Neural cell (in vitro differentiated cells): ENCODE data around the gene REL.

Experiments used
- EP300 ChIP-seq: fragments of 450-650 bp; conservative IDR thresholded peaks from 2 replicates; pipeline ENCODE4 v1.6.1; 2014; ENCODE audit warnings: antibody characterized with exemption, mild to moderate bottlenecking, moderate library complexity; ENCODE audit not compliant: poor library complexity, severe bottlenecking
- EZH2 ChIP-seq: fragments of 200-600, 300-800 bp; shearing (Covaris generic), sonication (generic); IDR thresholded peaks from 2 replicates; pipeline ENCODE4 v1.6.1; 2014; ENCODE audit warnings: antibody characterized with exemption, low read length, borderline replicate concordance, mild to moderate bottlenecking; ENCODE audit not compliant: insufficient read depth, poor library complexity, severe bottlenecking
- MXI1 ChIP-seq: fragments of 450-650 bp; conservative IDR thresholded peaks from 2 replicates; pipeline ENCODE4 v1.6.1; 2014; ENCODE audit warnings: antibody characterized with exemption, mild to moderate bottlenecking; ENCODE audit not compliant: poor library complexity, severe bottlenecking
- POLR2AphosphoS5 ChIP-seq: IDR thresholded peaks from 2 replicates; pipeline ENCODE4 v1.6.1; 2012
- RAD21 ChIP-seq: fragments of 450-650 bp; conservative IDR thresholded peaks from 2 replicates; pipeline ENCODE4 v1.6.1; 2014; ENCODE audit warnings: antibody characterized with exemption, mild to moderate bottlenecking, moderate library complexity
- SMC3 ChIP-seq: fragments of 450-650 bp; conservative IDR thresholded peaks from 2 replicates; pipeline ENCODE4 v1.6.1; 2014; ENCODE audit warnings: antibody characterized with exemption, mild to moderate bottlenecking, moderate library complexity; ENCODE audit not compliant: poor library complexity
- TAF1 ChIP-seq: IDR thresholded peaks from 2 replicates; pipeline ENCODE4 v1.6.1; 2012; ENCODE audit warnings: low read depth
- TF ChIP-seq, protein P1 (sequence below): fragments of 450-650 bp; IDR thresholded peaks from 2 replicates; pipeline ENCODE4 v1.5.1; 2014; ENCODE audit warnings: antibody characterized with exemption, mild to moderate bottlenecking, moderate library complexity; ENCODE audit not compliant: poor library complexity, severe bottlenecking
- TF ChIP-seq, protein P2 (sequence below): IDR thresholded peaks from 2 replicates; pipeline ENCODE4 v1.6.1; 2012; ENCODE audit warnings: borderline replicate concordance

DNA sequence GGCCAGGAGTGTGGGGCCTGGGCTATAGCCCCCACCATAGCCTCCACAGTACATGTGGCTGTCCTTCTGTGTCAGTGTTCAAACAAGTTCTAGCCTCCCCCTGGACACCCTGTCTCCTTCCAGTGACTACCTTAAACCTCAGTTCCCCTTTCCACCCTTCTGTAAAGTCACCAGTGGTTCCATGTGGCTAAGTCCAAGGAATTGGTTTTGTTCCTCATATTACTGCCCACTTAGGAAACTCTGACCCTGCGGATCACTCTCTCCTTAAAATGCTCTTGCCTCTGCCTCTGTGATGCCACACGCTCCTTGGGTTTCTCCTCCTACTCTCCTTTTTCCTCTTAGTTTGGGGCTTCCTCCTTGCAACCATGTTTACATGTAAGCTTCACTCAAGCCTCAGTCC, 27.8 kb upstream of the REL start:
- TF ChIP-seq, protein P1, sequence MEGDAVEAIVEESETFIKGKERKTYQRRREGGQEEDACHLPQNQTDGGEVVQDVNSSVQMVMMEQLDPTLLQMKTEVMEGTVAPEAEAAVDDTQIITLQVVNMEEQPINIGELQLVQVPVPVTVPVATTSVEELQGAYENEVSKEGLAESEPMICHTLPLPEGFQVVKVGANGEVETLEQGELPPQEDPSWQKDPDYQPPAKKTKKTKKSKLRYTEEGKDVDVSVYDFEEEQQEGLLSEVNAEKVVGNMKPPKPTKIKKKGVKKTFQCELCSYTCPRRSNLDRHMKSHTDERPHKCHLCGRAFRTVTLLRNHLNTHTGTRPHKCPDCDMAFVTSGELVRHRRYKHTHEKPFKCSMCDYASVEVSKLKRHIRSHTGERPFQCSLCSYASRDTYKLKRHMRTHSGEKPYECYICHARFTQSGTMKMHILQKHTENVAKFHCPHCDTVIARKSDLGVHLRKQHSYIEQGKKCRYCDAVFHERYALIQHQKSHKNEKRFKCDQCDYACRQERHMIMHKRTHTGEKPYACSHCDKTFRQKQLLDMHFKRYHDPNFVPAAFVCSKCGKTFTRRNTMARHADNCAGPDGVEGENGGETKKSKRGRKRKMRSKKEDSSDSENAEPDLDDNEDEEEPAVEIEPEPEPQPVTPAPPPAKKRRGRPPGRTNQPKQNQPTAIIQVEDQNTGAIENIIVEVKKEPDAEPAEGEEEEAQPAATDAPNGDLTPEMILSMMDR, result no peak
- TF ChIP-seq EP300, result no peak
- TF ChIP-seq RAD21, result no peak
- TF ChIP-seq EZH2, result no peak
- TF ChIP-seq TAF1, result no peak
- no peak for TF ChIP-seq MXI1
- TF ChIP-seq POLR2AphosphoS5, result no peak
- TF ChIP-seq, protein P2, sequence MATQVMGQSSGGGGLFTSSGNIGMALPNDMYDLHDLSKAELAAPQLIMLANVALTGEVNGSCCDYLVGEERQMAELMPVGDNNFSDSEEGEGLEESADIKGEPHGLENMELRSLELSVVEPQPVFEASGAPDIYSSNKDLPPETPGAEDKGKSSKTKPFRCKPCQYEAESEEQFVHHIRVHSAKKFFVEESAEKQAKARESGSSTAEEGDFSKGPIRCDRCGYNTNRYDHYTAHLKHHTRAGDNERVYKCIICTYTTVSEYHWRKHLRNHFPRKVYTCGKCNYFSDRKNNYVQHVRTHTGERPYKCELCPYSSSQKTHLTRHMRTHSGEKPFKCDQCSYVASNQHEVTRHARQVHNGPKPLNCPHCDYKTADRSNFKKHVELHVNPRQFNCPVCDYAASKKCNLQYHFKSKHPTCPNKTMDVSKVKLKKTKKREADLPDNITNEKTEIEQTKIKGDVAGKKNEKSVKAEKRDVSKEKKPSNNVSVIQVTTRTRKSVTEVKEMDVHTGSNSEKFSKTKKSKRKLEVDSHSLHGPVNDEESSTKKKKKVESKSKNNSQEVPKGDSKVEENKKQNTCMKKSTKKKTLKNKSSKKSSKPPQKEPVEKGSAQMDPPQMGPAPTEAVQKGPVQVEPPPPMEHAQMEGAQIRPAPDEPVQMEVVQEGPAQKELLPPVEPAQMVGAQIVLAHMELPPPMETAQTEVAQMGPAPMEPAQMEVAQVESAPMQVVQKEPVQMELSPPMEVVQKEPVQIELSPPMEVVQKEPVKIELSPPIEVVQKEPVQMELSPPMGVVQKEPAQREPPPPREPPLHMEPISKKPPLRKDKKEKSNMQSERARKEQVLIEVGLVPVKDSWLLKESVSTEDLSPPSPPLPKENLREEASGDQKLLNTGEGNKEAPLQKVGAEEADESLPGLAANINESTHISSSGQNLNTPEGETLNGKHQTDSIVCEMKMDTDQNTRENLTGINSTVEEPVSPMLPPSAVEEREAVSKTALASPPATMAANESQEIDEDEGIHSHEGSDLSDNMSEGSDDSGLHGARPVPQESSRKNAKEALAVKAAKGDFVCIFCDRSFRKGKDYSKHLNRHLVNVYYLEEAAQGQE, result no peak
- no peak for TF ChIP-seq SMC3
